ENCODE measurements around the gene FNDC3B. TPM values are rescaled to one million over a fixed set of nuclear protein-coding genes. Genes with fewer than 3 reads are reported as not detected.
A peak's percentile ranks its signal among the peaks of the same experiment; 100 is the strongest.

The FNDC3B gene
- total and polyA plus RNA-seq, 9 of the 15 experiments (the other 6 are each of a cell fraction or from before 2014, with no cell fraction given) = 7.0 to 35.8 (median 16.2) TPM

DNA sequence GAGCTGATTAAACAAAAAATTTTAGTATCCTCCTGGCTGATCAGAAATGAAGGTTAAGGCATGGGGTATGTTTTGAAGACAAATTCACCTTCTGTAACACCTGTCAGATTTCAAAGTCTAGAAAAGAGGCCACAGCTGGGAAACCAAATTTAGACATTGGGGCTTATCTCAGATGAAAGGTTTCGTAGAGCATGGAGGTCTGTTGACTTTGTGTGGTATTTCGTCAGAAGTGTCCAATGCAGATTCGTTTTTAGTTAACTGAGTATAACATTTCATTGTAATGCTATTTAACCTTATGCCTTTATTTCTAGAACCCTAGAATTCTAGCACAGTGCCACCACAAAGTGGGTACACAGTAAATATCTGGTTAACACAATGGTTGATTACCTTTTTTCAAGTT is 61.7 kb downstream of the FNDC3B start (continued):
- TF ChIP-seq JUND (IDR thresholded peaks at IDR 0.05; ENCODE audit: borderline replicate concordance, low read depth, low read length) (peak; percentile 35; the same call in 1 of the 2 replicates), JUND (tag; IDR thresholded peaks at IDR 0.05; ENCODE audit: borderline replicate concordance, low read depth, low read length) (no peak), PHB (CRISPR knock-in tag; IDR thresholded peaks at IDR 0.05) (no peak), TEAD4 (IDR thresholded peaks at IDR 0.05; ENCODE audit: low read length) (peak; percentile 37; the same call in 1 of the 2 replicates), TEAD4 (CRISPR knock-in tag; IDR thresholded peaks at IDR 0.05; ENCODE audit: borderline replicate concordance) (no peak), FOXA3 (CRISPR knock-in tag; conservative IDR thresholded peaks at IDR 0.05 in 1 of 2, IDR thresholded peaks at IDR 0.05 in 1 of 2) (peak; percentile 49 to 87; a peak in 3 of 4 replicates), DPF2 (IDR thresholded peaks at IDR 0.05) (peak; percentile 60; the same call in 1 of the 2 replicates), ARID1B (IDR thresholded peaks at IDR 0.05) (peak; percentile 57), MEF2D (tag; conservative IDR thresholded peaks at IDR 0.05; ENCODE audit: low read depth) (0 out of 2 replicates have a peak, but pooled peaks have one; percentile 25), SMARCA4 (IDR thresholded peaks at IDR 0.05) (peak; percentile 66; the same call in 1 of the 2 replicates), EP300 (IDR thresholded peaks at IDR 0.05; ENCODE audit: low read length) (peak; percentile 30; the same call in 1 of the 2 replicates), ZNF232 (CRISPR knock-in tag; IDR thresholded peaks at IDR 0.05) (peak; percentile 100), MEIS2 (IDR thresholded peaks at IDR 0.05; ENCODE audit: partially characterized antibody) (no peak), ZNF766 (CRISPR knock-in tag; conservative IDR thresholded peaks at IDR 0.05) (peak; percentile 90), CEBPG (CRISPR knock-in tag; IDR thresholded peaks at IDR 0.05) (peak; percentile 14; the same call in 1 of the 2 replicates), CEBPG (tag; conservative IDR thresholded peaks at IDR 0.05 in 1 of 2, IDR thresholded peaks at IDR 0.05 in 1 of 2) (peak in 1 of 2 experiments; percentile 39; a peak in 2 of 4 replicates)
- TF ChIP-seq, protein P1, sequence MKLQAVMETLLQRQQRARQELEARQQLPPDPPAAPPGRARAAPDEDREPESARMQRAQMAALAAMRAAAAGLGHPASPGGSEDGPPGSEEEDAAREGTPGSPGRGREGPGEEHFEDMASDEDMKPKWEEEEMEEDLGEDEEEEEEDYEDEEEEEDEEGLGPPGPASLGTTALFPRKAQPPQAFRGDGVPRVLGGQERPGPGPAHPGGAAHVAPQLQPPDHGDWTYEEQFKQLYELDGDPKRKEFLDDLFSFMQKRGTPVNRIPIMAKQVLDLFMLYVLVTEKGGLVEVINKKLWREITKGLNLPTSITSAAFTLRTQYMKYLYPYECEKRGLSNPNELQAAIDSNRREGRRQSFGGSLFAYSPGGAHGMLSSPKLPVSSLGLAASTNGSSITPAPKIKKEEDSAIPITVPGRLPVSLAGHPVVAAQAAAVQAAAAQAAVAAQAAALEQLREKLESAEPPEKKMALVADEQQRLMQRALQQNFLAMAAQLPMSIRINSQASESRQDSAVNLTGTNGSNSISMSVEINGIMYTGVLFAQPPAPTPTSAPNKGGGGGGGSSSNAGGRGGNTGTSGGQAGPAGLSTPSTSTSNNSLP (IDR thresholded peaks at IDR 0.05; ENCODE audit: borderline replicate concordance, low read depth, low read length) = 0 out of 2 replicates have a peak, but pooled peaks have one; percentile 34
- TF ChIP-seq, protein P2, sequence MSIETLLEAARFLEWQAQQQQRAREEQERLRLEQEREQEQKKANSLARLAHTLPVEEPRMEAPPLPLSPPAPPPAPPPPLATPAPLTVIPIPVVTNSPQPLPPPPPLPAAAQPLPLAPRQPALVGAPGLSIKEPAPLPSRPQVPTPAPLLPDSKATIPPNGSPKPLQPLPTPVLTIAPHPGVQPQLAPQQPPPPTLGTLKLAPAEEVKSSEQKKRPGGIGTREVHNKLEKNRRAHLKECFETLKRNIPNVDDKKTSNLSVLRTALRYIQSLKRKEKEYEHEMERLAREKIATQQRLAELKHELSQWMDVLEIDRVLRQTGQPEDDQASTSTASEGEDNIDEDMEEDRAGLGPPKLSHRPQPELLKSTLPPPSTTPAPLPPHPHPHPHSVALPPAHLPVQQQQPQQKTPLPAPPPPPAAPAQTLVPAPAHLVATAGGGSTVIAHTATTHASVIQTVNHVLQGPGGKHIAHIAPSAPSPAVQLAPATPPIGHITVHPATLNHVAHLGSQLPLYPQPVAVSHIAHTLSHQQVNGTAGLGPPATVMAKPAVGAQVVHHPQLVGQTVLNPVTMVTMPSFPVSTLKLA (conservative IDR thresholded peaks at IDR 0.05) = 0 out of 4 replicates have a peak, but pooled peaks have one; percentile 27 to 39
